HG02678 (cell line): Measurements from ENCODE around the gene SPSB4.

Experiments used
- ATAC-seq: cut with Tn5 transposase; IDR thresholded peaks from one replicate; pipeline ENCODE4 v1.9.1; 2021; ENCODE audit warnings: mild to moderate bottlenecking, moderate library complexity; ENCODE audit not compliant: unreplicated experiment

SPSB4 gene

GRCh38 chr3:141073580-141073979, 22.4 kb downstream of the SPSB4 start:
- no peak for ATAC-seq

GRCh38 chr3:141074529-141074928, 23.4 kb downstream of the SPSB4 start:
- no peak for ATAC-seq

- ATAC-seq: no peak
Measured at GRCh38 chr3:141076036-141076773, 25.1 kb downstream of the SPSB4 start.

GRCh38 chr3:141076797-141077571, 25.8 kb downstream of the SPSB4 start:
- no peak for ATAC-seq

GRCh38 chr3:141077631-141078030, 26.5 kb downstream of the SPSB4 start:
- no peak for ATAC-seq

GRCh38 chr3:141078200-141078599, 27.1 kb downstream of the SPSB4 start:
- ATAC-seq: no peak

- ATAC-seq: no peak
Measured at GRCh38 chr3:141080431-141080830, 29.3 kb downstream of the SPSB4 start.

GRCh38 chr3:141081141-141081795, 30.1 kb downstream of the SPSB4 start:
- no peak for ATAC-seq

GRCh38 chr3:141082064-141082463, 30.9 kb downstream of the SPSB4 start:
- no peak for ATAC-seq

- ATAC-seq: no peak
Measured at GRCh38 chr3:141083226-141083625, 32.1 kb downstream of the SPSB4 start.

GRCh38 chr3:141083836-141084649, 32.9 kb downstream of the SPSB4 start:
- no peak for ATAC-seq

- no peak for ATAC-seq
Measured at GRCh38 chr3:141085343-141086070, 34.4 kb downstream of the SPSB4 start.

GRCh38 chr3:141086188-141086587, 35.0 kb downstream of the SPSB4 start:
- no peak for ATAC-seq

GRCh38 chr3:141087076-141087777, 36.1 kb downstream of the SPSB4 start:
- ATAC-seq: no peak

- no peak for ATAC-seq
Measured at GRCh38 chr3:141087778-141088130, 36.6 kb downstream of the SPSB4 start.

GRCh38 chr3:141089339-141090152, 38.4 kb downstream of the SPSB4 start:
- no peak for ATAC-seq

- no peak for ATAC-seq
Measured at GRCh38 chr3:141091426-141091825, 40.3 kb downstream of the SPSB4 start.

GRCh38 chr3:141092663-141093062, 41.5 kb downstream of the SPSB4 start:
- ATAC-seq: no peak

- no peak for ATAC-seq
Measured at GRCh38 chr3:141093397-141093796, 42.2 kb downstream of the SPSB4 start.
